ENCODE results near the gene SPSB4. TPM values are rescaled to one million over a fixed set of nuclear protein-coding genes. Genes with fewer than 3 reads are reported as not detected.
A peak's percentile ranks its signal among the peaks of the same experiment; 100 is the strongest.
"Not testable (repeated sequence)": the region's sequence is repeated elsewhere in the genome, so short reads cannot be mapped to it uniquely, and the experiment has no call there.

SPSB4 gene
- polyA plus RNA-seq, 4 donors: 15.9 to 18.5 (median 17.4) TPM

DNA sequence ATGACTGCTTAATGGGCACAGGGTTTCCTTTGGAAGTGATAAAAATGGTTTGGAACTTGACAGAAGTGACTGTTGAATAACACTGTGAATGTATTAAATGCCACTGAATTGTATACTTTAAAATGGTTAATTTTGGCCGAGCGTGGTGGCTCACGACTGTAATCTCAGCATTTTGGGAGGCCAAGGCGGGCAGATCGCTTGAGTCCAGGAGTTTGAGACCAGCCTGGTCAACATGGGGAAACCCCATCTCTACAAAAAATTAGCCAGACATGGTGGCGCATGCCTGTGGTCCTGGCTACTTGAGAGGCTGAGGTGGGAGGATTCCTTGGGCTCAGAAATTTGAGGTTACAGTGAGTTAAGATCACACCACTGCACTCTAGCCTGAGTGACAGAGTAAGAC, 62.5 kb downstream of the SPSB4 start:
- not testable (repeated sequence) for DNase-seq (ENCODE audit: low read depth in 4 of 4, low spot score in 2 of 4)

DNA sequence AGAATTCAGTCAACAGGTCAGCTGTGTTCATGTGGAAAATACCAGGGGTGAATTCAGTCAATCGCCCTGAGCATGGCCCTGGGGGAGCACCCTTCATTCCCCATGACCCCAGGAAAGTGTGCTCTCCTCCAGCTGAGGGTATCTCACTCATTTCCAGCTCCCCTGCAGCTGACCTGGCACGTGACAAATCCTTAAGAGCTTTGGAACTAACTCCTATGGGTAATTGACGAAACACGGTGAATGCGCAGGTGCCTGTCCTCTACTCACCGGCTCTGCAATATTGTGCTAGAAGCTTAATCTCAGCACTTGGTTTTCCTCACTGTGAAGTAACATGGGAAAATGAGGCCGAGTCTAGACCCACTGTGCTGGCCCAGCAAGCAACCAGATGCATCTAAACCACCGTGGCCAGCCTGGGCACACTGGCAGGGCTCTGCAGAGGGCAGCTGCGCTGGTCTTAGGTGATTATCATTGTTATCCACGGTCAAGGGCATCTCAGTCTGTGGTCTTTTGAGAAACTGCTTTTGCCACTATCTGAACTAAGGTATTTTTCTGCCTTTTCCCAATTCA, 63.1 kb downstream of the SPSB4 start:
- no peak for DNase-seq (ENCODE audit: low read depth in 4 of 4, low spot score in 2 of 4)

DNA sequence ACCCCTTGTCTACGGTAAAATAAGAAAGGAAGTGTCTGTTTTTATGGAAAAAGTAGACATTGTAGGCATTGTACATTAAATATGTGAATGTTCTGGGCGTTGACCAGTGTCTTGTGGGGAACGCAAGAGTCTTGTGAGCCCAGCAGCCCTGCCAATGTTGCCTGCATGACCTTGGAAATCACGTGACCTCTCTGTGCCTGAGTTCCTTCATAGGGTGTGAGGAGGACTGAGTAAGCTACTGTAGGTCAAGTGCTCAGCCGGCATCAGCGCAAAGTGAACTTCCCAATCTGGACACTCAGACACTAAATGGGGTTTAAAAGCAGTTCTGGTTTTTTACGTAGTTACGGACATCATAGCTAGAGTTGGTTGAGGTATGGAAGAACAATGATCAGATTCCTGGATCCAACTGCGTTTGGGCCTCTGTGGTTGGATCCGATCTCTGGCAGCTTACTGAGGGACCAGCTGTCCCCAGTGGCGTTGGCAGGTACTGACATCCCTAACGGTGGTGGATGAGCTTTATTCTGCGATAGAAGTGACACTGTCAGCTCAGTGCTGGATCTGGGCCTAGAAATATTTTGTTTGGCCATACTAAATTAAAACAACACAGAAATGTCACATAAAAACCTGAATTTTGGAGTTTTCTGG, 63.8 kb downstream of the SPSB4 start:
- no peak for DNase-seq (ENCODE audit: low read depth in 4 of 4, low spot score in 2 of 4)

DNA sequence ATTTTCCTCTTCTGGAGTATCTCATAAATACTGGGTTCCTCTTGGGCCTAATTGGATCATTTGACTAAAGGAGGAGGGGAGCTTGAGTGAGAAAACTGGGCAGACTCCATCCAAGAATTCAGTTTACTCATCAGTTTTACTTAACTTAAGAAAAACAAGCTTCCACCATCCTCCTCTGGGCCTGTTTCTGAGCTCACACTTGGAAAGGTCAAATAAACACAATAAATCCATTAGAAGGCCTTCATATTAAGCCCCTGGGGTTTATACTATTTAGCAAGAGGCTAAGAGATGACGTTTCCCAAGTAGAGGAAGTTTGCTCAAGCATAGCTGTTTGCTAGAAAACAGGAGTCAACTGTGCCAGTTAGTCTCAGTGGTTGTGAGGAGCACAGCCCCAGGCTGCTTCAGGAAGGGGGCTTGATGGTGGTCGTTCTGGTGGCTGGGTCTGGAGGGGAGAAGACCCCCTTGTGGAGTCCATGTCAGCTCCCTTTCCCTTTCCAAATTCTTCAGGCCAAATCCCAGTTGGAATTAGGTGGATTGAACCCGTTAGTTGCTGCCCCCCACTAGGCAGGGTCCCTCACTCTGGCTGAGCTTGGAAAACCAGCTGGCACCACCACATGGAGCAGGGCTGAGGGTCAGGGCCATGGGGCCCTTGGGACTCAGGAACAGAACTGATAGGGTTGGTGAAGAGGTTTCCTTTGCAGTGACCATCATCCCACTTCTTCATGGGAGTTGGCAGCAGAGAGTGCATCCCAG, 64.8 kb downstream of the SPSB4 start:
- DNase-seq (ENCODE audit: low read depth in 4 of 4, low spot score in 2 of 4): peak in 1 of 4 donors; percentile 69

DNA sequence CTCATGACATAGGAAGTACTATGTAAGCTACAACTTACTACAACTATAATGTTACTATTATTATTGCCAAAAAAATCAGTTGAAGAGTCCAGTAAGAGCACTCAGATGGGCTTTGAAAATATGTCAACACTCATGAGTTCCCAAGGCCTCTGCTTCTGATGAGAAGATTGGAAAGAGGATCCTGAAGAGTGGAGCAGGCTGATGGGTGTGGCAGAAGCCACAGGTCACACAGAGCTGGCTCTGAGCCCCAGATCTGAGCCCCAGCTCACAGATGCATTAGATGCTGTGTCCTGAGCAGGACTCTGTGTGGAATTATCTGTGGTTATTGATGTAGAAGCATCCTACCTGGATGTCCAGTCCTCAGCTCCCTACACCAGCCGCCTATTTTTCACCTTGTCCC, 65.6 kb downstream of the SPSB4 start:
- no peak for DNase-seq (ENCODE audit: low read depth in 4 of 4, low spot score in 2 of 4)

DNA sequence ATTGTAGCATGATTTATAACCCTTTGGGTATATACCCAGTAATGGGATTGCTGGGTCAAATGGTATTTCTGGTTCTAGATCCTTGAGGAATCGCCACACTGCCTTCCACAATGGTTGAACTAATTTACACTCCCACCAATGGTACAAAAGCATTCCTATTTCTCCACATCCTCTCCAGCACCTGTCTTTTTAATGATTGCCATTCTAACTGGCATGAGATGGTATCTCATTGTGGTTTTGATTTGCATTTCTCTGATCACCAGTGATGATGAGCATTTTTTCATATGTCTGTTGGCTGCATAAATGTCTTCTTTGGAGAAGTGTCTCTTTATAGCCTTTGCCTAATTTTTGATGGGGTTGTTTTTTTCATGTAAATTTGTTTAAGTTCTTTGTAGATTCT, 66.8 kb downstream of the SPSB4 start:
- DNase-seq (ENCODE audit: low read depth in 4 of 4, low spot score in 2 of 4): not testable (repeated sequence)

DNA sequence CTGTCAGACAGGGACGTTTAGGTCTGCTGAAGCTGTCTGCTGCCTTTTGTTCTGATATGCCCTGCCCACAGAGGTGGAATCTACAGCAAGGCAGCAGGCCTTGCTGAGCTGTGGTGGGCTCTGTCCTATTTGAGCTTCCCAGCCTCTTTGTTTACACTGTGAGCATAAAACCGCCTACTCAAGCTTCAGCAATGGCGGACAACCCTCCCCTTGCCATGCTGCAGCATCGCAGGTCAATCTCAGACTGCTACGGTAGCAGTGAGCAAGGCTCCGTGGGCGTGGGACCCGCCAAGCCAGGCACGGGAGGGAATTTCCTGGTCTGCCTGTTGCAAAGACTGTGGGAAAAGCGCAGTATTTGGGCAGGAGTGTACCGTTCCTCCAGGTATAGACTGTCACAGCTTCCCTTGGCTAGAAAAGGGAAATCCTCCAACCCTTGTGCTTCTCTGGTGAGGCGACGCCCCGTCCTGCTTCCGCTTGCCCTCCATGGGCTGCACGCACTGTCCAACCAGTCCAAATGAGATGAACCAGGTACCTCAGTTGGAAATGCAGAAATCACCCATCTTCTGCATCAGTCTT, 71.4 kb downstream of the SPSB4 start:
- DNase-seq (ENCODE audit: low read depth in 4 of 4, low spot score in 2 of 4): no peak

DNA sequence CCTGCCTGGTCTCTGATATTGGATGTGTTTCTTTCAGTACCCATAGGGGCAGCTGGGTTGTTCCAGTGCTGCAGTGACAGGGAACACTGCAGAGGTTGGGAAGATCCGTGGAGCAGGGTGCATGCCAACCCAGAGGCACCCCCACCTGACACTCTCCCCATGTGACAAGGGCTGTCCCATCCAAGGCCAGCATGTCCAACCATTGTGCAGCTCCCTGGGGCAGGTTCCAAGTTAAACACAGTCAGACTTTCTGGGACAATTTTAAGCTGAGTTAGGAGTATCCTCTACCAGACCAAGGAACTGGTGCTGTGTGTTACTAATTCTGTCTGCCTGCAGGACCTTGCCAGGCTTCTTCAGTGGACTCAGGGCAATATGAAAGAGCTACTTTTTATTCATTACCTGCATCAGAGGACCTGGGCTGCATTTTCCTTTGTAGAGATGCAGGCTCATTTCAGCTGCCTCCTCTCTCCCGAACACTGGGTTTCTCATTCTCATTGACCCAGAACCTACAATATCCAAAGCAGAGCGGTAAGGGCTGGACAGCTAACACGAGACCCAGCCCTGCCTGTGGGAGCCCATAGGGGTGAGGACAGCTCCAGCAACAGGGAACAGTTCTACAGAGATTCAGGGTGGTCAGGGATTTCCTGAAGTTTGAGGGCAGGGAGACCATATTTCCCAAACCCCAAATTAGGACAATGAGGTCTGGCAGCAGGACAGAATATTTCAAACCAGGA, 72.7 kb downstream of the SPSB4 start:
- no peak for DNase-seq (ENCODE audit: low read depth in 4 of 4, low spot score in 2 of 4)

DNA sequence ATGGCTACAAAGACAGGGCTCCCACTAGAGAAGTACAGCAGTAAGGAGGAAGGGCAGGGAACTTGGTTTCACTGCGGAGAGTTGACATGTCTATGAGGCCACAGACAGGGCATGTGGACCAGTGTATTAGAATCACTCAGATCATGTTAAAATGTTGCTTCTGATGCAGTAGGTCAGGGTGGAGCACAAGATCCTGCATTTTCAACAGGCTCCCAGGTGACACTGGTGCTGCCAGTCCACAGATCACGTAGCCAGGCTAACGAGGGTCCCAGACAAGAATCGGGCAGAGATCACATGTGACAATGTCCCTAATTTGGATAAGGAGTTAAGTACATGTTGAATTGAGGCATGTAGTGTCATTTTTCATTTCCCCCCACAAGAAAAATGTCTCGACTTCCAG, 73.6 kb downstream of the SPSB4 start:
- DNase-seq (ENCODE audit: low read depth in 4 of 4, low spot score in 2 of 4): no peak

DNA sequence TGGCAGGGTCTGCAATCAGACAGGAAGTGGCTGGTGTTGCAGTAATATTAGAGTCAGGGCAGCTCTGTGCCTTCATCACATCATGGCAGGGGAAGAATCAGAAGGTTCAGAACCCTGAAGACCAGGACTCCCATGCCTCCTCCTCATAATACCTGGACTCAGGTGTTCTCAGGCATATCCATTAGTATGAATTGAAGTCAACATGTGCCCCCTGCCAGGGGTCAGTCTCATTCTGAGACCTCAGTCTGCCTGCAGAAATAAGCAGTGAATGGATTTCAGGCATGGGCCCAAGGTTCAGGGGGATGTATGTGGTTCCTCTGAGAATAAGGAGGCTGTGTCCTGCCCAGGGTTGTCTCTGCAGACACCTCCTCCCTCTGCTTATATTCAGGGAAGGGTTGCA, 74.2 kb downstream of the SPSB4 start:
- DNase-seq (ENCODE audit: low read depth in 4 of 4, low spot score in 2 of 4): no peak

DNA sequence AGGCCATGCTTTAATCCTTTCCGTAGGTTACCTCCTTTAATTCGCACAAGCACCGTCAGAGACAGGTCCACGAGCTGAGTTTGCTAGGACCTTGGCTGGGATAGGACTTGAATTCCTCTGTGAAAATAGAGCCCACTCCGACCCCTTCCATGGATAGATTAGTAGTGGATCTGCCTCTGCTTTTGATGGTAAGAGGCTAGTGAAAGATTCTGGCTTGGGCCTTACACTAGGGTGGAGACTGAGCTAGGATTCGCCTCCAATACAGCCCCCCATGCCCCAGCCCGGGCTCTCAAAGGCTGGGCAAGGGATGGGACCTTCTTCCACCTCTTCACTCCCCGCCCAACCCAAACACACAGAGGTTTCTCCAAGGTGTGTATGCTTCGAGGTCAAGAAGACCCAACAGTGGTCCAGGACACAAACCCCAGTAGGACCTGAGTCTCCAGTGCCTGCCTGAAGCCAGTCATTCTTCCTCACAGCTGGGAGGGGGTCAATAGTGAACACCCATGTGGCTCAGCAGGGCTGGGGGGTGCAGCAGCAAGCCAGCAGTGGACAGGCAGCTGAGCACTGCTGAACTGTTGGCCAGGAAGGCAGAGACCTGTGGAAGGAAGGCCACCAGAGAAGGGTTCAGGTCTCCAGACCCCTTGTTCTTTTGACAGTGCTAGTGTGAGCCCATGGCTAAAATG, 75.7 kb downstream of the SPSB4 start:
- DNase-seq (ENCODE audit: low read depth in 4 of 4, low spot score in 2 of 4): no peak

DNA sequence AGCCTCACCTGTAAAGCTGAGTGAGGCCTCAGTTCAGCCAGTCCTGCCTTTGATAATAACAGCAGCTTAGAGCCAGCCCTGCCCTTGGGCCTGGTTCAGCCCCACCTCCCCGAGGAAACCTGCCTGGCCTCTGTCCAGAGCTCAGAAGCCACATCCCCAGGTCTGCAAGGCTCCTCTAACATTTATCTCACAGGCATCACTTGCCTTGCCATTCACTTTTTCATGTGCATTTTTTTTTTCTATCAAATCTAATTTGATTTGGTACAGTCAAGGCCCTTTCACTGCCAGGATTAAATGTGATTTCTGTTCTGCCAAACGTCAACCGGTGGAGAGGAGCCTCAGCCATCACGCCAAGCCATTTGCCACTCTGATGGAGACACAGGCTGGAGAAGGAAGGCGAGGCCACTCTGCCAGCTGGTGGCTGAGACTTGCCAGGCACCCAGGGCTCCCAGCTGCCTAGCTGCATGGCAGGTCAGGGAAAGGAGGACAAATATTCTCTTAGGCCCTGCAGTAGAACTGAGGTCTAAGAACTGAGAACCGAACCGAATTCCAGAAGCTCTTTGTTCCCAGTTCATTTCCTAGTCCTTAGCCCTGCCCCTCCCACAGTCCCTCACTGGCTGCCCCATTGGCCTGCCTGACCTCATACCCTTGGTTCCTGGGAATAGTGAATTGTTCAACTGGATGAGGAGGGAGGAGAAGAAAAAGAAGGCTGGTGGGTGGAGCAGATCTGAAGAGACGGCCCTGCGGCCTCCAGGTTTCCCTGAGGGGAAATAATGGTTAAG, 76.4 kb downstream of the SPSB4 start:
- DNase-seq (ENCODE audit: low read depth in 4 of 4, low spot score in 2 of 4): no peak

DNA sequence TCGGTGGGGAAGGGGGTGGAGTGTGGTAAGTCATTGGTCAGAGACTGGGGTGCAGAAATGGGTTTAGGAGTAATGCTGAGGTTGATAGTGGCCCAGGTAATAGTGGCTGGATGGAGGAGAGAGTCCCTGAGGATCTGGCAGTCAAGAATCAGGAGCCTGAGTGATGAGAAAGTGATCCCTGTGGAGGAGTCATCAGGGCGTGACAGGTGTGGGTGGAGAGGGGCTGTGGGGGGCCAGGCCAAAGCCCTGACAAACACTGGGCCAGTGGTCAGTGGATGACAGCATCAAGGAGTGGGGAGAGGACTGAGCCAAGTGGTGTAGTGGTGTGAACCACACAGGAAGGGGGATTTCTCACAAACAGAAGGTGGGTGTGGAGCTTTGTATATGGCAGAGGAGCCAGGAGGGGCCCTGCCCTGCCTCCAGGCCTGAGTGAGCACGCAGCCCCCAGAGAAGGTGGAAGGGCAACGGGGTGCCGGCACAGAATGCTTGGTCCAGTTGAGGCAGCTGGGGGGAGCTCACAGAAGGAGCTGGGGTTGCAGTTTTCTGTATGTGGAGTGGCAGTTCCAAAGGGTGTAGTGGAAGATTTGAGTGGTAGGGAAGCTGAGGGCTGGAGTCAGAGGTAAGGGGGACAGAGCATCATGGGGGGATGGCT, 77.1 kb downstream of the SPSB4 start:
- no peak for DNase-seq (ENCODE audit: low read depth in 4 of 4, low spot score in 2 of 4)

DNA sequence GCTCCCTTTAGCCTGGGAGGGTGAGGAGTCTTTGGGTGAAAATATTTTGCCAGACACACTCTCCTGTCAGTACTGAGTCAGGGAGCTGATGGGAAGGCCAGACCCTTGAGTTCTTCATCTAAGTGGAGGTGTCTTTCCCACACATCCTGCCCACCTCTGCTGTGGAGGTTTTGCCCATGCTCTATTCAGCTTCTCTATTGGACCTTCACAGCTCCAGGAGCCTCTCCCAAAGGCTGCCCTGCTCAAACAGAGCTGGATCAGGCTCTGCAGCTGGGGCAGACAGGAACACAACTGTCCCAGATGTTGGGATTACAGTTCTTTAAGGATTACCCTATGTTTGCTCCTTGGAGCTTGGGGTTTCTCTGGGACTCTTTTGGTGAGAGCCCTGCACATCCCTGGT, 77.9 kb downstream of the SPSB4 start:
- DNase-seq (ENCODE audit: low read depth in 4 of 4, low spot score in 2 of 4): no peak

DNA sequence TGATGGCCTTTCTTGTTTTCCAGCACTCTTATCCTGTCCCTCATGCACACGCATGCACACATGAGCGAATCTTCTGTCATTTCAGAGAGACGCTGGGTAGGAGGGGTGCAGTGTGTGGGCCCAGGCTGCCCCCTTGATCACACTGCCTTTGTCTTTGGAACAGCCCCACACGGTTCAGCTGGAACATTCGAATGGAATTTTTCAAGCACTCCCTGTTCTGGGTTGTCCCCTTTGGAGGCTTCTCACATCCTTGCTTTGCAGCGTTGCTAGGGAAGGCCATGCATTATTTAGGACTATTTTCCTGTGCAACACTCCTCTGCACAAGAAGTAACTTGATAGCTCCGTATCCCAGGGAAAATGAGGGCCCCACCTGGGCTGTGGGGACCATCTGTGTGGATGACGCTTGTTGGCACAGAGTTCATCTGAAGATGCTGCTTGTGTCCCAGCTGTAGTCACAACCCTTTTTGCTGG, 78.4 kb downstream of the SPSB4 start:
- no peak for DNase-seq (ENCODE audit: low read depth in 4 of 4, low spot score in 2 of 4)

DNA sequence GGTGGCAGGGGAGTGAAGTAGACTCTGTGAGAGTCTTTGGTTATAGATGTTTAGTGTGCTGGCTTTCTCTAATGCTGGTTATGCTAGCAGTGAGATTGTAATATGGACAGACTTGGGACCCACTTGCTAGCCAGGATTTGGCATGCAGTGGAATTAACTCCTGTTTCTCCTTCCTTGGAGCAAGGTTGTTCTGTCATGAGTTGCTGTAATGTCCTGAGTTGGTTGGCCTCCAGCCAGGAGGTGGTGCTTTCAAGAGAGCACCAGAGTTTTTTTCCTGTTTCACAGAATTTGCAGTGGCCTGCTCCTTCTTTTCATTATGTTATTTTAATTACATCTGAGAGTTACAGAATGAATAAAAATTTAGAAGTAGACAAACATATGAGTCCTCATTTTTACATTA, 92.4 kb downstream of the SPSB4 start:
- no peak for DNase-seq (ENCODE audit: low read depth in 4 of 4, low spot score in 2 of 4)

DNA sequence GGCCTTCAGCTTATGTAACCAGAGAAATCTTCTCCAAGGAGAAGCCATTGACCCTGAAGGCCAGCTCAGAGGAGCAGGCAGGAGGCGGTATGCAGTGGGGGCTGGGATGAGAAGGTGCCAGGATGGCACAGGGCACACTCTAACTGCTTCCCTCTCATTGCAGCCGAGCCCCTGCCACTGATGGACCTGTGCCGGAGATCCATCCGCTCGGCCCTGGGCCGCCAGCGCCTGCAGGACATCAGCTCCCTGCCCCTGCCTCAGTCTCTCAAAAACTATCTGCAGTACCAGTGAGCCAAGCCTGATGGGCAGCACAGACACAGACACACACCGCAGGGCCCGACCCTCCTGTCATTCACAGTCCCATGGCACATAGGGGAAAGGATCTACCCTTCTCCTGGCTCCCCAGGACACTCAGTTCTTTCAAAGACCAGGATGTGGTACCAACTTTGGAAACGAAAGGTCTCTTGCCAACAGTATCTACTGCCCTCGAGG, 95.9 kb downstream of the SPSB4 start:
- DNase-seq (ENCODE audit: low read depth in 4 of 4, low spot score in 2 of 4): no peak

DNA sequence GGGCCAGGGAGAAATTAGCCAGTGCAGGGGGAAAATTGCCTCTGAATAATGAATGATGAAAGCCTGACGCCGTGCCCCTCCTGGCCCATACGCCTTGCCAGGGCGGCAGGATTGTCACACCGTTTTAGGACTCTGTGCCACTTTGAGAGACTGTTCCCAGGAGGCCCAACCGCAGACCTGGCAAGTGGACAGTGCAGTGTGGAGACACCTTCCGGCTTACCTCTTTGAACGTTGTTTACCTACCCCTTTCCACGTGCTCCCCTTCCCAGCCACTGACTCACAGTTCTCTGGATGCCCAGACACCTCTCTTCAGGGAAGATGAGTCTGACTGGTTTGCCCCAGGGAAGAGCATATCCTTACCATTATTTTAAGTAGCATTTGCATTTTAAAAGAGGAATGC, 96.5 kb downstream of the SPSB4 start:
- DNase-seq (ENCODE audit: low read depth in 4 of 4, low spot score in 2 of 4): no peak

DNA sequence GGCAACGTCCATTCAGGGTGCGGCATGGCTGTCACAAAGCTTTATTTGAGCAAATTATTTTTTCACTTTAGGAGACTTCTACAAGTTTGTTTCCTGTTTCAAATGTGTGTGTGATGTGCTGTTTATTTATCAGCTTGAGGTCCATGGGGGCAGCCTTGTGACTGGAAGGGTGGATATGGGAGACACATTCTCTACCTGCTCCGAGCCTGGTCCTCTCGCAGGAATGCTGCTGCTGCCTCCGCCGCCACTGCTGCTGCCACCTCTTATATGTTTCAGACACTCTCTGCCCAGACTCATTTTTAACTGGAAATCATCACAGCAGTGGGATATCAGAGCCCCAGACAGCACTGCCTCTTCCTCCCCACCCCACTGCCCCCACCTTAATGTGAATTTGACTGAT, 97.0 kb downstream of the SPSB4 start:
- no peak for DNase-seq (ENCODE audit: low read depth in 4 of 4, low spot score in 2 of 4)
